ENCODE data around the gene SPECC1.

GRCh38 chr17:20206068-20206467 lies 196.9 kb downstream of the SPECC1 start:
- no peak for TF ChIP-seq CTCF (IDR thresholded peaks at IDR 0.05)
- no peak for TF ChIP-seq EP300 (IDR thresholded peaks at IDR 0.05)
- TF ChIP-seq POLR2A (IDR thresholded peaks at IDR 0.05) = no peak
- TF ChIP-seq POLR2AphosphoS5 (IDR thresholded peaks at IDR 0.05) = no peak

Measured in gastroesophageal sphincter (tissue), 3 donors.